Loucy (cell line): ENCODE data around the gene SSB.

Experiments used
- H2AFZ ChIP-seq: fragments of 200-600 bp; sonication (generic); 2 replicates; pipeline ENCODE4 v1.6.0; 2016; ENCODE audit warnings: antibody characterized with exemption, mild to moderate bottlenecking, low read length, moderate library complexity
- H3F3A ChIP-seq: fragments of 200-600 bp; 2 replicates; pipeline ENCODE4 v1.6.0; 2016; ENCODE audit warnings: antibody characterized with exemption, low read depth, mild to moderate bottlenecking
- H3K27me3 ChIP-seq: fragments of 200-600 bp; sonication (generic); 2 replicates; pipeline ENCODE4 v1.6.1; 2014; ENCODE audit warnings: low read length, mild to moderate bottlenecking; ENCODE audit not compliant: insufficient read depth, poor library complexity, severe bottlenecking
- H3K36me3 ChIP-seq: fragments of 200-600 bp; sonication (generic); 2 replicates; pipeline ENCODE4 v1.6.1; 2016; ENCODE audit warnings: low read length; ENCODE audit not compliant: insufficient read depth
- H3K4me1 ChIP-seq: fragments of 200-600 bp; sonication (generic); 2 replicates; pipeline ENCODE4 v1.5.1; 2014; ENCODE audit warnings: low read length, mild to moderate bottlenecking; ENCODE audit not compliant: insufficient read depth, poor library complexity, severe bottlenecking
- H3K4me2 ChIP-seq: fragments of 200-600 bp; sonication (generic); 2 replicates; pipeline ENCODE4 v1.6.0; 2014; ENCODE audit warnings: antibody characterized with exemption, low read length, low read depth, mild to moderate bottlenecking; ENCODE audit not compliant: poor library complexity, severe bottlenecking
- H3K4me3 ChIP-seq: fragments of 200-600 bp; sonication (generic); 2 replicates; pipeline ENCODE4 v1.5.1; 2014; ENCODE audit warnings: low read length, mild to moderate bottlenecking, mixed read lengths; ENCODE audit not compliant: poor library complexity, severe bottlenecking
- H3K79me2 ChIP-seq: fragments of 200-600 bp; sonication (generic); 2 replicates; pipeline ENCODE4 v1.6.1; 2014; ENCODE audit warnings: low read length; ENCODE audit not compliant: insufficient read depth
- H3K9ac ChIP-seq: fragments of 200-600 bp; sonication (generic); 2 replicates; pipeline ENCODE4 v1.6.0; 2014; ENCODE audit warnings: mild to moderate bottlenecking, low read depth, low read length, moderate library complexity; ENCODE audit not compliant: poor library complexity, severe bottlenecking
- H3K9me2 ChIP-seq: fragments of 200-600 bp; sonication (generic); replicated peaks from 2 replicates; pipeline ENCODE4 v1.6.1; 2016; ENCODE audit warnings: low read depth, low read length, mixed read lengths
- H3K9me3 ChIP-seq: fragments of 200-600 bp; sonication (generic); 2 replicates; pipeline ENCODE4 v1.6.1; 2014; ENCODE audit warnings: mild to moderate bottlenecking, antibody characterized with exemption, low read length, low read depth; ENCODE audit not compliant: insufficient read depth
- H4K20me1 ChIP-seq: fragments of 200-600 bp; sonication (generic); 2 replicates; pipeline ENCODE4 v1.6.0; 2014; ENCODE audit warnings: antibody characterized with exemption, low read length, mild to moderate bottlenecking; ENCODE audit not compliant: insufficient read depth, poor library complexity, severe bottlenecking
- EZH2phosphoT487 ChIP-seq: fragments of 200-600 bp; IDR thresholded peaks from 2 replicates; pipeline ENCODE4 v1.6.1; 2018; ENCODE audit warnings: antibody characterized with exemption, mild to moderate bottlenecking, moderate library complexity, borderline replicate concordance
- TF ChIP-seq, protein P1 (sequence below): fragments of 200-600 bp; sonication (generic); conservative IDR thresholded peaks from 2 replicates; pipeline ENCODE4 v1.5.1; 2014; ENCODE audit warnings: mild to moderate bottlenecking, antibody characterized with exemption, low read length

SSB gene

DNA sequence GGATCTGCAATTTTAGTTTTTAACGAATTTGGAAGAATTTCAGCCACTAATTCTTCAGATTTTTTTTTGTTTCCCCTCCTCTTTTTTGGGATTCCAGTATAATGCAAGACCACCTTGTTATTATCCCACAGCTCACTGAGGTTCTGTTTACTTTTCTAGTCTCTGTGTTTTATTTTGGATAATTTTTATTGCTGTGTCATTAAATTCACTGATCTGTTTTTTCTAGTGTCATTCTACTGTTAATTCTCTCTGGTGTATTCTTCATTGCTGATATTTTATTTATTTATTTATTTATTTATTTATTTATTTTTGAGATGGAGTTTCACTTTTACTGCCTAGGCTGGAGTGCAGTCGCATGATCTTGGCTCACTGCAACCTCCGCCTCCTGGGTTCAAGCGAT lies 60.8 kb downstream of the SSB start:
- no peaks in the 10 kb centered on the region for H3K9me3 ChIP-seq
- H3K9ac ChIP-seq = no peak overlapping the region
- TF ChIP-seq, protein P1, sequence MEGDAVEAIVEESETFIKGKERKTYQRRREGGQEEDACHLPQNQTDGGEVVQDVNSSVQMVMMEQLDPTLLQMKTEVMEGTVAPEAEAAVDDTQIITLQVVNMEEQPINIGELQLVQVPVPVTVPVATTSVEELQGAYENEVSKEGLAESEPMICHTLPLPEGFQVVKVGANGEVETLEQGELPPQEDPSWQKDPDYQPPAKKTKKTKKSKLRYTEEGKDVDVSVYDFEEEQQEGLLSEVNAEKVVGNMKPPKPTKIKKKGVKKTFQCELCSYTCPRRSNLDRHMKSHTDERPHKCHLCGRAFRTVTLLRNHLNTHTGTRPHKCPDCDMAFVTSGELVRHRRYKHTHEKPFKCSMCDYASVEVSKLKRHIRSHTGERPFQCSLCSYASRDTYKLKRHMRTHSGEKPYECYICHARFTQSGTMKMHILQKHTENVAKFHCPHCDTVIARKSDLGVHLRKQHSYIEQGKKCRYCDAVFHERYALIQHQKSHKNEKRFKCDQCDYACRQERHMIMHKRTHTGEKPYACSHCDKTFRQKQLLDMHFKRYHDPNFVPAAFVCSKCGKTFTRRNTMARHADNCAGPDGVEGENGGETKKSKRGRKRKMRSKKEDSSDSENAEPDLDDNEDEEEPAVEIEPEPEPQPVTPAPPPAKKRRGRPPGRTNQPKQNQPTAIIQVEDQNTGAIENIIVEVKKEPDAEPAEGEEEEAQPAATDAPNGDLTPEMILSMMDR = no peak
- TF ChIP-seq EZH2phosphoT487 = no peak
- no peaks in the 10 kb centered on the region for H3K36me3 ChIP-seq
- no peak overlapping the region for H3K4me2 ChIP-seq
- H3K27me3 ChIP-seq = no peaks in the 10 kb centered on the region
- H4K20me1 ChIP-seq = no peaks in the 10 kb centered on the region
- no peak overlapping the region for H3K4me3 ChIP-seq
- no peak overlapping the region for H2AFZ ChIP-seq
- no peaks in the 10 kb centered on the region for H3F3A ChIP-seq
- H3K4me1 ChIP-seq = peaks cover 9% of the 10 kb centered on the region
- H3K79me2 ChIP-seq = peaks cover 40% of the 10 kb centered on the region; the same call in 1 of the 2 replicates
- no peaks in the 10 kb centered on the region for H3K9me2 ChIP-seq

DNA sequence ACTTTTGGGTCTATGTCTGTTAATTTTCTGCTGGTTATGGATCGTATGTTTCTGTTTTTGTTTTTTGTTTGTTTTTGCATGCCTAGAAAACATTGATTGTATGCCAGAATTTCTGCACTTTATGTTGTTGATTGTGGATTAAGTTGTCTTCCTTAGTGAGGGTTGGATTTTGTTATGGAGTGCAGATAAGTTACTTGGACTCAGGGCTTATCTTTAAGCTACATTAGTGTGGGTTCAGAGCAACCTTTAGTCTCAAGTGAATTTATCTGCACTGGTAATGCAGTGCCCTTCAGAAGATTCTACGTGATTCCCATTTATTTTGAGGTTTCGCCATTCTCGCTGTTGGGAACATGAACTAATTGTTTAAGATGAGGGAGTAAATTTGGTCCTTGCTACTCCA lies 61.5 kb downstream of the SSB start:
- no peak overlapping the region for H3K9ac ChIP-seq

More for the DNA sequence above, 61.5 kb downstream of the SSB start:
- no peak overlapping the region for H3K4me2 ChIP-seq
- H3K4me1 ChIP-seq = peaks cover 9% of the 10 kb centered on the region
- H4K20me1 ChIP-seq = no peaks in the 10 kb centered on the region
- no peak overlapping the region for H3K4me3 ChIP-seq
- no peaks in the 10 kb centered on the region for H3K36me3 ChIP-seq
- TF ChIP-seq, protein P1 = no peak
- TF ChIP-seq EZH2phosphoT487 = no peak
- no peaks in the 10 kb centered on the region for H3K9me3 ChIP-seq
- H2AFZ ChIP-seq = no peak overlapping the region
- no peaks in the 10 kb centered on the region for H3F3A ChIP-seq
- H3K79me2 ChIP-seq = peaks cover 40% of the 10 kb centered on the region
- no peaks in the 10 kb centered on the region for H3K27me3 ChIP-seq
- H3K9me2 ChIP-seq = no peaks in the 10 kb centered on the region
